Body of pancreas (tissue), 4 donors: ENCODE measurements around the gene NXNL1.

ENCODE experiments used
- POLR2A ChIP-seq, 3 donors: fragments of 450-650 bp; IDR thresholded peaks; one replicate each; pipeline ENCODE4 v1.6.1; 2016; ENCODE audit warnings: antibody characterized with exemption in 3 of 3, mild to moderate bottlenecking in 2 of 3
- TF ChIP-seq, protein P1 (sequence below), 7 experiments: fragments of 450-650 bp in 4 of 7; fragments of 200-600 bp in 3 of 7; sonication (generic) in 3 of 7; IDR thresholded peaks; one replicate each; pipeline ENCODE4 v1.5.1; 2016 to 2019; ENCODE audit warnings: antibody characterized with exemption in 7 of 7

DNA sequence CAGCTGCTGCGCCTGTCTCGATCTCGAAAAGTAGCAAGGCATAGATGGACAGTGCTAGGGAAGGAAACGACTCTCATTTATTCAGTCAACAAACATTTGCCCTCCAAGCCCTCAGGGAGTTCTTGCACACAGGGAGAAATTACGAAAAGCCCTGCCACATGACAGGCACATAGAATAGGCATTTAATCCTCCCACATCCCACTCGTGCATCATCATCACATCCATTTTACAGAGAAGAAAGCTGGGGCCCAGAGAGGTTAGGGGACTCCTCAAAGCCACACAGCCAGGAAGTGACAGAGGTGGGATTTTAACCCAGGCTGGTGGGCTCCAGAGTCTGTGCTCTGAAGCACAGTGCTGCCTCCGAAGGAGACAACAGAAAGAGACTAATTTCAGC, 23.9 kb downstream of the NXNL1 start:
- TF ChIP-seq, protein P1, sequence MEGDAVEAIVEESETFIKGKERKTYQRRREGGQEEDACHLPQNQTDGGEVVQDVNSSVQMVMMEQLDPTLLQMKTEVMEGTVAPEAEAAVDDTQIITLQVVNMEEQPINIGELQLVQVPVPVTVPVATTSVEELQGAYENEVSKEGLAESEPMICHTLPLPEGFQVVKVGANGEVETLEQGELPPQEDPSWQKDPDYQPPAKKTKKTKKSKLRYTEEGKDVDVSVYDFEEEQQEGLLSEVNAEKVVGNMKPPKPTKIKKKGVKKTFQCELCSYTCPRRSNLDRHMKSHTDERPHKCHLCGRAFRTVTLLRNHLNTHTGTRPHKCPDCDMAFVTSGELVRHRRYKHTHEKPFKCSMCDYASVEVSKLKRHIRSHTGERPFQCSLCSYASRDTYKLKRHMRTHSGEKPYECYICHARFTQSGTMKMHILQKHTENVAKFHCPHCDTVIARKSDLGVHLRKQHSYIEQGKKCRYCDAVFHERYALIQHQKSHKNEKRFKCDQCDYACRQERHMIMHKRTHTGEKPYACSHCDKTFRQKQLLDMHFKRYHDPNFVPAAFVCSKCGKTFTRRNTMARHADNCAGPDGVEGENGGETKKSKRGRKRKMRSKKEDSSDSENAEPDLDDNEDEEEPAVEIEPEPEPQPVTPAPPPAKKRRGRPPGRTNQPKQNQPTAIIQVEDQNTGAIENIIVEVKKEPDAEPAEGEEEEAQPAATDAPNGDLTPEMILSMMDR (IDR thresholded peaks at IDR 0.05): no peak
- no peak for TF ChIP-seq POLR2A (IDR thresholded peaks at IDR 0.05)
